GM19238 (cell line): ENCODE measurements around the gene ST7.

ENCODE experiments used
- DNase-seq: peaks from one replicate; pipeline ENCODE4 v3.0.0; 2011; ENCODE audit warnings: low spot score; ENCODE audit not compliant: insufficient read length

ST7 gene

DNA sequence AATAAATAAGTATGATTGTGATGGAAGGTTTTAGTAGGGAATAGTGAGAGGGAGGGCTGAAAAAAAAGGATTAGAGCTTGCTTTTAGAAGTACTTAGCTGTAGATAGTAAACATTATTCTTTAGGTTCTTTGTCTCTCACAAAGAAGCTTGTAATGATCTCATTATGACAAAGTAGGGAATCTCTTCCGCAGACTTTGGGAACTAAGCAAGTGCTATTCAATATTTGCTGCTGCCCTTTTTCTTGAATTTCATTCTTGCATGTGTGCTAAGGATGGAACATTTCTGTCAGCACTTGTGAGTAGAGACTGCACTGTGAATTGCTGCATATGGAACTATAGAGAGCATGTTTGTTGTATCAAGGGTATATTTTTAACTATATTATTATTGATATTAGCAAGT is 173.4 kb downstream of the ST7 start:
- DNase-seq, result no peak

DNA sequence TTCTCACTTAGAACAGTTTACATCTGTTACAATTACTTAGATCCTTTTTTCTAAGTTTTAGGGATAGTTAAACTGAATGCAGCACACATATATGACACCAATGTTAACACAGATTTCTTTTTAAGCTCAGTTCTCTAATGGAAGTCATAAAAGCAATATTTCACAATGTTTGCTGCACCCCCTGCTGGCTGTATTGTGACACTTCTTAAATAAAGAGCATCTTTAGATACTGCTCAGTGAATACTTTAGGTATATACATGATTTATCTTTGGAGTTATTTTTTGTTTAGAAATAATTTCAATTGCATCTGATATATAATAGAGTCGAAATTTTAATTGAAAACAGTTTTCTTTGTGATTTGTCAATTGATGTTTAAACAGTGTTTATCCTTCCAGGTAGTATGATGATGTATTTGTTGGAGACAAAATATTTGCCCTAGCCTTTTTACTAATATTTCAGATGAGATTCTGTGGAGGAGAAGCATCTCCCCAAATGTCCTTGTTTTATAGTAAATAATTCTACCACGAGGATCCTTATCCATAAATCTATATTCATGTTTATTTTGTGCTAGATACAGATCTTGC is 174.4 kb downstream of the ST7 start:
- DNase-seq, result no peak

DNA sequence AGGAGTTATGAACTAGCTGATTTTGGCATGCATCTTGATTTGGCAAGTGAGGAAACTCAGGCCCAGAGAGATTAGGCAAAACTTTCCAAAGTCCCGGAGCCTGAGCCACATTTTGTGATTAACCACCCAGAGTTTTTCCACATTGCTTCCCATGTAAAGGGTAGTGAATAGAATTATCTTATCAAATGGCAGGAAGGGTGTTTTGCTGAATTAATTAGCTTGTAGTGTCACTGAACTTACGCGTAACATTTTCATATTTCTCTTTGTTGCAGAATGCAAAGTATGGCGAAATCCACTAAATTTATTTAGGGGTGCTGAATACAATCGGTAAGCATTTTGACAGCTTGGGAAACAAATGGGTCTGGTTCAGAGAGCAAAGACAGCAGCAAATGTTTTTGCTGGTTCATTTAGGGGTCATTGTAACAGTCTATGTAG is 176.2 kb downstream of the ST7 start:
- DNase-seq, result no peak

DNA sequence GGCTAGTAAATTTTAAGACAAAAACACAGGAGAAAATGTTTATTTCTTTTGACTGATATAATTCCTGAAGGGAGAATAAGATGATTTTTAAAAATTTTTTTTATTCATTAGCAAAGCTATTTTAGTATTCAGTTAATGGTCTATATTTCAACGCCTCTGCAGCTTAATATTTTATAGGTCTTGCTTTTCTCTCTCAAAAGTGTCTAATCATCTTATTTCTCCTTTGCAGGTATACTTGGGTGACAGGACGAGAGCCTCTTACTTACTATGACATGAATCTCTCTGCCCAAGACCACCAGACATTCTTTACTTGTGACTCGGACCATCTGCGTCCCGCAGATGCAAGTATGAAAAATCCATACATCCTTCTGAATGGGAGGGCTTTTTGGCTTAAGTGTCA is 177.0 kb downstream of the ST7 start:
- no peak for DNase-seq

DNA sequence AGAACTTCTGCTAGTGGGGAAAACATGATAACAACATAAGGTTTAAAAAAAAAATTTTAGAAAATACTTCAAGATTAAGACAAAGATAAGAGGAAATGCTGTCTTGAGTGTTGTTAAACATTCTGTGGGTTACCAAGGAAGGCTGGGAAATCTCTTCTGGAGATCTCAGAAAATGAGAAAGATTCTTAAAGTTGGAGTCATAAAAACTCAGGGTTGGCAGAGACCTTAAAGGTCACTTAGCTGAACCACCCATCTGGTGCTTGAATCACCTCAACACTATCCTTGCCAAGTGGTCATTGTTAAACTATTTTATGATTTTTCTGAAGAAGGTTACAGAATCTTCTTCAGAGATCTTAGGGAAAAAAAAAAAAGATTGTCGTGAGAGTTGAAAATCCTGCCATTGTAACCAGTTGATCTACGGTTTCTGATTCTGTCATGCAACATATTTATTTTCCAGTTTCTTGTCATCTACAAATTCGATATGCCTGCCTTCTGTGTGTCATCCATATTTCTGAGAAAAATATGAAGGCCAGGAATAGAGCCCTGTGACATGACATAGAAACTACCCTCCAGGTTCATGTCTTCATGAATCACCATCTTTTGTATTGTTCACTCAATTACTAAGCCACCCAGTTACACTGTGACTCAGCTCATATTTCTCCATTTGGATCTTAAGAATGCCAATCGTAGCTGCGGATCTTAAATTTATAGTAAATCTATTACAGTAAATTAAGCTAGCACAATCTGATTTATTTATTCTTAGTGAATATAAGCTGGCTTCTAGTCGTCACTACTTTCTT is 179.2 kb downstream of the ST7 start:
- DNase-seq, result no peak

DNA sequence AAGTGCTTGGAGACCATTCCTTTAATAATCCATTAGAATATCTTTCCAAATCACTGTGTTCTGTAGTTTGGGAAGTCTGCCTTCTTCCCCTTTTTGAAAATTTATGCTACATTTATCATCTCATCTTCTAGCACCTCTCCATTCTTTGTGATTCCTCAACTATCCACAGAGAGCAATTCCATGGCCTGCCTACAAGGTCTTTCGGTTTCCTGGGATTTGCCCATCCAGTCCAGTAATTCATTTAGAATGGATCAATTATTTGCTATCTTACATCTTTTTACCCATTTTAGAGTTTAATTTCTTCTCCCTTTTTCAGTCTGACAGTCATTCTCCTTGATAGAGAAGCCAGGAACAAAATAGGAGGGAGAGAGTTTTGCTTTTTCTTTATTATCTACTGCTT is 179.8 kb downstream of the ST7 start:
- DNase-seq, result no peak

DNA sequence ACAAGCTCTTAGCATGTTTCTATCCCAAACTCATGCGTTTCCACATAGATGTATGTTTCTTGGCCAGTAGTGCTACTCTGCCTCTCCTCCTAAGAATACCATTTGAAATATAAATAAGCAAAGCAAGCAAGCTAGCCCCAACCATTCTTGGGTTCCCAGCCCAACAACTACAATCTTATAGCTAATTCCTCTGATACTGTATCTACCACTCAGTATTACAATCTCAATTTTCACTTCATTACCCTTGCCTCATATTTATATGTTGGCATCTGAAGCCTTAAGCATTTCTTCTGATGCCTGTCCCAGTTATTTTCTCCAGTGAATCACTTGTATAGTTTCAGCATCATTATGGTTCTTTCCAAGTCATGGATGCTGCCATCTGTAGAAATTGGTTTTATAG is 181.1 kb downstream of the ST7 start:
- no peak for DNase-seq

DNA sequence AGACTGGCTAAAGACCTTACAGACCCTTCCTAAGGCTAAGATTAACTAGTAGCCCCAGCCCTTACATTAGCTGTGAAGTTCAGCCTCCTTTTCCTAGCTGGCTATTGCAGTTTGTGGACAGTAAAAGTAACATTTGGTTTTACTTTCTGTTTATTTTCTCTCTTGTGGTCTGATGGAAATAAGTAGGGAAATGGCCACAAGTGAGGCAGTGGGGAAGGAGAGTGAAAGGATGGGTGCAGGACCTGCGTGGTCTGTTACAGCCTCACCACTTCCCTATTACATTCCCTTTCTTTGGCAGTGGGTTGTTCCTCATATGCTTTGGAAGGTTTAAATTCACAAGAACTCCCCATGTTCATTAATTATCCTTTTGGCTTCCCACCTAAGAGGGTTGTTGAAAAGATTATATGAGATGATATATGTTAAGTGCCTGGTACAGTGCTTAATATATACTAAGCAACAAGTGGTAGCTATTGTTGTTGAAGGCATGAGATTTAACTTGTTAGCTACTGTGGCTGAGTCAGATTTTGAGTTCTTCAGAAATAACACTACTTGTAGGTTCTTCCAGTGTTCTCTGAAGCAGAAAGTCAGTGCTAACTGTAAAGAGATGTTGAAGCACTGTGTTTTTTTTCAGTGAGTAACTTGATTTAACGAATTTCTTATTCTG is 181.7 kb downstream of the ST7 start:
- no peak for DNase-seq

DNA sequence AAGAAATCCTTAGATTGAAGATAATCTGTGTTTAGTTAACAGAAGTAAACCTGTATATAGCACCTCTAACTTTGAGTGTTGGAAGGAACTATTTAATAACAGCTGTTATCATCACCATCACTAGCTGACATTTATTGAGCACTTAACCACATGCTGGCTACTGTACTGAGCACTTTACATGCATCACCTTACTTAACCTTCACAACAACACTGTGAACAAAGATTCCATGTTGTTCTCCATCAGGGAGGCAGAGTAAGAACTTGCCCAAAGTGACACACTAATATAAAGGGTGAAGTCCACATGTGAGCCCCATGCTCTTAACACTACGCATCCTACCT is 182.2 kb downstream of the ST7 start:
- DNase-seq, result no peak

DNA sequence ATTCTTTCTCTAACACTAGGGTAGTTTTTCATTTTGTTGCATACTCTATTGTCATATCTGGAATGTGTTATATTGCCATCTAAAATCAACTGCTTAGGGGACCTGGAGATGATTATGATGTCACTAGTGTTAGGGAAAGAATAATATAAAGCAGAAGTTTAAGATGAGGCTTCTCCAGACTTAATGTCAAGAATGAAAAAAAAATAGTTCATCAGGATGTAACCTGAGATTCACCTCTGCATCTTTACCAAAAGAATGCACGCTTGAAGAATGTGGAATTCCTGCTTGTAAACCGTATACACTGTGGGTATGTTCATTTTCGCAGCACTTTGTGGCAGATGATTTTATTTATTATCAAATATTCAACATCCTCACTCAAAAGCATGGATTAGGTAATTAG is 184.6 kb downstream of the ST7 start:
- DNase-seq, result no peak

DNA sequence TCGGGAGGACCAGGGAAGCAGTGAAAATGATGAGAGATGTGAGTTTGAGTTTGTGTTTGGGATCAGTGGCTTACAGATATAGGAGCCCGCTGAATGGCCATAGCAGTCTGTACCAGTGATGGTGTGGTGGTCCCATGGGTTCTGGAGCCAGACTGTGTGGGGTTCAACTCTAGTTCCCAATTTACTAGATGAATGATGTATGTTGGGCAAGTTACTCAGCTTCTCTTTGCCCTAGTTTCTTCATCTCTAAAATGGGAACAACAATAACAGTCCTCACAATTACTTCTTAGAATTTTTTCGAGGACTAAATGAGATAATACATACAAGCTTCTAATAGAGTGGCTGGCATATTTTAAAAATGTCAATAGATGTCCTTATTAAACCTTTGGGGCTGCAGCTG is 185.2 kb downstream of the ST7 start:
- no peak for DNase-seq

DNA sequence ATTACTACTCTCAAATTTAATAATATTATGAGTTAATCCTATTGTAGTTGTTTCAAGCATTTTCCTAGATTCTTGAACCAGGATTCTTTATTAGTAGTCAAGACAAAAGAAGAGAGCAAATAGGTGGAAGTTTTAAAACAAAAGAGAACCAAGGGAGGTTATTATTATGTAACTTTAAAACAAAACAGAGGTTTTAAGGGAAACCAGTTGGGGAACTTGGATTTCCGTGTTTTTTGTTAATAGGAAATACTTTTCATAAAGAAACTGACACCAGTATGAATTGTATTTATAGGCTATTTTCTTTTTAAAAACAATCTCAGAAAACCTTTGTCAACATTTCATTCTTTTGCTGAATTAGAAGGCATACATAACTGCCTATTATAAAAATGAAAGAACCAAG is 185.7 kb downstream of the ST7 start:
- no peak for DNase-seq

DNA sequence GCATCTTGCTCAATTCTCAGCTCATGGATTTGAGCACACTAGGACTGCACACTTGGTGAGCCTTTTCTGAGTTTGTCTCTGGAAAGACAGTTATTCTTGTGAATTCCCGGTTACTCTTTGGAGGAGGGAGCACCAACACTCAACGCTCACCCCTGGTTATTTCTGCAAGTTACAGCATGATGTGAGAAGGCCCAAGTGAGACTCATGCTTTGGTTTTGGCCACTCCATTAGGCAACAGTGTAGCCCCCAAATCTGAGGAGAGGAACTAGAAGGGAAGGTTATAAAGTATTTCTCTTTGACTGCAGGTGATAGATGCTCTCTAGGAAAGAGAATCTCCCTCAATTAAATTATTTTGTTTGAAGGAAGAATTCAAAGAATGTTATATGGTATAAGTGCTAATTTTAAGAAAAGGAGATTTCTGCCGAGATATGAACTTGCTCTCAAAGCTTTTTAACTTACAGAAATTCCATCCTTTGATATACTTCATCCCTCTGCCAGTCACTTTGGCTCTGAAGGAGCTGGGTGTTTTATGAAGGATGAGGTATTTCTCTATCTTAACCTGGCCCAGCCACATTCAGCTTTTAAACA is 186.2 kb downstream of the ST7 start:
- no peak for DNase-seq

DNA sequence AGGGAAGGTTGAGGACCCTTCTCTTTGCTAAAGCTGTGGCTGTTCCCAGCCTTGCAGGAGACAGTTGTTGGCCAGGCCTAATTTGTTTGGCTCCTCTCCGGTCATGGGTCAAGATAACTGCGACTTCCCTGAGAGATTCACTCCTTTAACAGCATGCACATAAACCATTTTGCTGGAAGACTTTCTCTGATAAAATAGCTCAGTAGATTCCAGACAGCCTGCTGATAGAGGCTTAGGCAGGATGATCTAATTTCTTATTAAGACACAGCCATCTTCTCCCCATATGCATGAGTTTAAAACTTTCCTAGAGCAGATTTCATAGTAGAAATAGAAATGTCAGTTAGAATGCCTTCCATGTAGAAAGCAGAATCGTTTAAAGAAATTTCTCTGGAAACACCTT is 187.6 kb downstream of the ST7 start:
- DNase-seq, result no peak

DNA sequence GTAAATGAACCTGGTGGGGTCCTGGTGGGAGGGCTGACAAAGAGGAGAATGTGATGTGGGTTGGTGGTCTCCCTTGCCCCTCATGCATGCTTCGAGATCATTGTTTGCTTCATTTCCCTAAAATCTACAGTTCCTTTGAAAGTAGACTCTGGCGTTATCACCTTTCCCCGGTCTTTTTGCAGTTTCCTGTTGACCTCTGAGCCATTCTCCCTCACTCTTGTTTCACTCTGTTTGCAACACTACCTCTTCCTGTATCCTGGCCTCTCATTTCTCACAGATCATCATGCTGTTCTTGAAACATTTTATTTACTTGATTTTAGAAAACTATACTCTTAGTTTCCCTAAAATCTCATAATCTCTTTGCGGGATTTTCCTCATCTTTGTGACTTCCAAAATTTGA is 189.8 kb downstream of the ST7 start:
- no peak for DNase-seq

DNA sequence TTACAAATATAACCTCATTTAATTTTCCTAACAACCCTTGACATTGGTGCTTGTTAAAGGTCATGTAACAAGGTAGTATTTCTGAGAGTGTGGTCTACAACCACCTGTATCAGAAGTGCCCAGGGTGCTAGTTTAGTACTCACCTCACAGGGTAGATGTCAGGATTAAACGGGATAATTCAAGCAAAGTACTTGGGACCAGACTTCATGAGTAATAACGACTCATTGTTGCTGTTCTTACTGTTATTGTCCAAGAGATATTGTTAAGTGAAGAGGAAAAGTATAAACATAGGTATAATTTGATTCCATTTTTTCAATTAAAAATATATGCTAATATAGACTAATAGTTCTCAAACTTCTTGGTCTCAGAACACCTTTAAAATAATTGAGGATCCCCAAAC is 190.3 kb downstream of the ST7 start:
- DNase-seq, result no peak

DNA sequence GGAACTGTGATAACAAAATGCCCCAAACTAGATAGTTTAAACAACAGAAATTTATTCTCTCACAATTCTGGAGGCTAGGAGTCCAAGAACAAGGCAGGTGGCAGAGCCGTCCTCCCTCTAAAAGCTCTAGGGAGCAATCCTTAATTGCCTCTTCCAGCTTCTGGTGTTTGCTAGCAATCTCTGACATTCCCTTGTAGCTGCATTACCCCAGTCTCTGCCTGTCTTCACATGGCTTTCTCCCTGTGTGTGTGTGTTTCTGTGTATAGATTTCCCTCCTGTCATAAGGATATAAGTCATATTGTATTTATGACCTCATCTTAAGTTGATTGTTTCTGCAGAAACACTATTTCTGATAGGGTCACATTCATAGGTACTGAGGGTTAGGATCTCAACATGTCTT is 192.0 kb downstream of the ST7 start:
- no peak for DNase-seq

DNA sequence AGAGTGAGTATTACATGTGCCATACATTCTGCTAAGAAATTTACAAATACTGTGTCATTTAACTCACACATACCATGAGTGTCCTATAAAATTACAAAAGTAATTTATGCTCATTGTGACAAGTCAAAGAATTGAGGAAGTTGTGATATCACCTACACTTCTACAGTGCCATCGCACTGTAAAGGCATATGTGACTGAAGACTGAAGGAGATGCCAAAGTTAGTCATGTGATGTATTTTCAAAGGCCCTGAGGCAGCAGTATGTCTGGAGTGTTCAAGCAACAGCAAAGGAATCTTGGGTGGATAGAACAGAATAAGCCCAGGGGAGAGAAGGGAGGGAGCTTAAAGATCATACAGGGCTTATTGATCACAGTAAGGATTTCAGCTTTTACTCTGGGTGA is 192.8 kb downstream of the ST7 start:
- DNase-seq, result no peak

DNA sequence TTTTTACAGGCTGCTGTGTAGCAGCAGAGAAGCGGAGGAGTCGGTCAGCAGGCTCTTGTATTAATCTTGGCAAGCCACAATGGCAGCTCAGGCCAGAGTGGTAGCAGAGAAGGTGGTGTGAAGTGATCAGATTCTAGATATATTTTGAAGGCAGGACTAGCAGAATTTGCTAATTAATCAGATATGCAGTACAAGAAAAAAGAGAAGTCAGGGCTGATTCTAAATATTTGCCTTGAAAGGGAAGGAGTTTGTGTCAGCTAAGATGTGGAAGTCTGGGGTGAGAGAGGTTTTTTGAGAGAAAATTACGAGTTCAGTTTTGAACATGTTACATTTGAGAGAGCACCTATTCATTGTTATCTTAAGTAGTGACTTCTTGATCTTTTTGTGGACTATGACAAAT is 193.2 kb downstream of the ST7 start:
- no peak for DNase-seq

DNA sequence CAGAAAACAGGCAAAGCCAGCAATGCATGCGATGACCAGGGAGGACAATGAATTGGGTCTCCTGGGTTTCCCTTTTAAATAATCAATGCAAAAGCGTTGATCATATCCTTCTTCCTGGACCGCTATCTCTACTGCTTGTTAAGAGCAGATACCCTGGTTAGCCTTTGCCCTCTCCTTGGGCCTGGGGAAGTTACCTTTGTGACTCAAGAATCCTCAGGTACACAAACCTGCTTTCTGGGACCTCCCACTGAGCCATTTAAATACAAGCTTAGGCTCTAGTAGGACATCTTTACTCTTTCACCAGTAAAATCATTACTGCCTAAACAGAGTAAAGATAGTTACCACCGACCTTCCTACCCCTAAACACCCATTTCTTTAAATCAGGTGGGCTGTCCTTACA is 195.7 kb downstream of the ST7 start:
- no peak for DNase-seq

DNA sequence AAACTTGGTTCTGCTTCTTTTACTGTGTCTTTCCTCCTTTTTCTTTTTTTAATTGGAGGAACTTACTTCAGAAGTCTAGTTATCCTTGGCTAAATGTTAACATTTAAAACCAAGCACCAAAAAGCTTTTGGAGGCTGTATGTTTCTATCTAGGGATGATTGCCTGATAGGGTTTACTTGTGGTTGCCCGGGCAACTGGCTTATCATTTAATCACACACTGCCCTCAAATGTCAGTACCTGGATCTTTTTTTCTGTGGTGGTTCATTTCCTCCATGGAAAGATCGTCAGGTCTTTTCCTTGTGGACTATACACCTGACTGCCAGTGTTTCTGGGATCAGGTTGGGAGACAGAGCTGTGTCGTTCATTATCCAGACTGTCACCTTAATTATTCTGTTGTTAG is 196.4 kb downstream of the ST7 start:
- DNase-seq, result no peak

DNA sequence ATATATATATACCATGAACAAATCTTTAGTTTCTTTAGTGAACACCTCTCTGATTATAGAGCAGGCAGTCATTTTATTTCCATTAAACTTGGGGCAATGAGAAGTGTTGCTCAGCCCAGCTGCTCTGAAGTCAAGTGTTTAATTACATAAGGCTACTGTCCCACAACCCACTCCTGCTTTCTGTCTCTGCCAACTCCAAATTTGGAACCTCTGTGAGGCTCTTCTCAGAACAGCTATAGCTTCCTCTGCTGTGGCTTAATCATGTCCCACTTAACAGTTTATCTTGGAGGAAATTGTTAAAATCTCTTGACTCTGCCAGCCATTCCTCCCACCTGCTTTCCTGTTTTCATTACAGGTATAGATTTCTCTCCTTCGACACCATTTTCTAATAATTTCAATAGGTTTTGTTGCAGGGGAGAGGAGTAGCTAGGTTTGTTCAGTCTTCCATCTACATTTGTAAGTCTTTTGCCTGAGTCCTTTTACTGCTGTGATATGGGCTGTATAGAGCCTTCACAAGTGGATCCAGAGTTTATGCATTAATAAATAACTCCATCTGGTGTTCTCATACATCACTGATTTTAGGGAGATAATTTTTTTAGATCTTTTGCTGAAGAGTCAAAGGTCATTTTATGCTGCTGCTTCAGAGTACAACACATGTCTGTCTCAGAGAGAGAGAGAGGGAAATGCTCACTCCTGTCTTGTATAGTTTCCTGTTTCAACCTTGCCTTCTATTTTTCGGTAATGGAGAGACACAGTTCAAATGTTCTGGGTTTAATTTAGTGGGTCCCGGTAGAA is 199.1 kb downstream of the ST7 start:
- DNase-seq, result no peak
